ENCODE results near the gene NMUR1. TPM values are rescaled to one million over a fixed set of nuclear protein-coding genes. Genes with fewer than 3 reads are reported as not detected.

The NMUR1 gene
- total RNA-seq, 2 donors from 2014 or later = 0.07 to 0.29 TPM

- Histone ChIP-seq H3K36me3 (ENCODE audit: control insufficient read depth, insufficient read depth, low read length) (no peaks in the 10 kb centered on the region), H3K4me1 (ENCODE audit: control insufficient read depth, insufficient read depth, low read length) (no peaks in the 10 kb centered on the region), H3K27ac (ENCODE audit: low read depth, low read length) (no peak overlapping the region), H3K9ac (ENCODE audit: extremely low read depth, low read length, poor library complexity, severe bottlenecking) (no peak overlapping the region), H3K9me3 (ENCODE audit: control insufficient read depth, low read length) (peaks cover 16% of the 10 kb centered on the region), H3K4me3 (ENCODE audit: low read length) (no peak overlapping the region), H3K27me3 (ENCODE audit: control insufficient read depth, insufficient read depth, low read length, poor library complexity, severe bottlenecking) (peaks cover 13% of the 10 kb centered on the region)
- H3K4me1 Mint-ChIP-seq = no peaks in the 10 kb centered on the region
- 80 to 98% methylated on average over 7 to 8 of the region's 8 CpGs for WGBS, 2 experiments (ENCODE audit: insufficient coverage in 1 of 2, insufficient read length in 1 of 2)
- peaks cover 35% of the 10 kb centered on the region for H3K27me3 Mint-ChIP-seq (ENCODE audit: insufficient read depth)
- H3K9me3 Mint-ChIP-seq = peaks cover 24% of the 10 kb centered on the region
- H3K27ac Mint-ChIP-seq = no peak overlapping the region
- no peak for TF ChIP-seq CTCF (conservative IDR thresholded peaks at IDR 0.05)
- no peak for DNase-seq
- H3K4me3 Mint-ChIP-seq = no peak overlapping the region
- H3K36me3 Mint-ChIP-seq (ENCODE audit: low read depth) = no peaks in the 10 kb centered on the region
These were observed 24.1 kb upstream of the NMUR1 start for GRCh38 chr2:231554327-231554726.

GRCh38 chr2:231552752-231553151 is 22.5 kb upstream of the NMUR1 start:
- Histone ChIP-seq H3K27ac (ENCODE audit: low read depth, low read length) (no peak overlapping the region), H3K9ac (ENCODE audit: extremely low read depth, low read length, poor library complexity, severe bottlenecking) (no peak overlapping the region), H3K4me1 (ENCODE audit: control insufficient read depth, insufficient read depth, low read length) (no peaks in the 10 kb centered on the region), H3K27me3 (ENCODE audit: control insufficient read depth, insufficient read depth, low read length, poor library complexity, severe bottlenecking) (peaks cover 13% of the 10 kb centered on the region), H3K9me3 (ENCODE audit: control insufficient read depth, low read length) (peaks cover 16% of the 10 kb centered on the region), H3K36me3 (ENCODE audit: control insufficient read depth, insufficient read depth, low read length) (no peaks in the 10 kb centered on the region), H3K4me3 (ENCODE audit: low read length) (no peak overlapping the region)
- no peaks in the 10 kb centered on the region for H3K4me1 Mint-ChIP-seq
- TF ChIP-seq CTCF (conservative IDR thresholded peaks at IDR 0.05) = no peak
- H3K36me3 Mint-ChIP-seq (ENCODE audit: low read depth) = no peaks in the 10 kb centered on the region
- no peak overlapping the region for H3K4me3 Mint-ChIP-seq
- peaks cover 24% of the 10 kb centered on the region for H3K9me3 Mint-ChIP-seq
- H3K27me3 Mint-ChIP-seq (ENCODE audit: insufficient read depth) = peaks cover 31% of the 10 kb centered on the region
- no peak overlapping the region for H3K27ac Mint-ChIP-seq
- no peak for DNase-seq

GRCh38 chr2:231549446-231550239 is 19.4 kb upstream of the NMUR1 start:
- no peak overlapping the region for H3K27ac Mint-ChIP-seq
- no peak overlapping the region for H3K9ac ChIP-seq (ENCODE audit: extremely low read depth, low read length, poor library complexity, severe bottlenecking)
- no peaks in the 10 kb centered on the region for H3K36me3 ChIP-seq (ENCODE audit: control insufficient read depth, insufficient read depth, low read length)
- H3K4me3 Mint-ChIP-seq = no peak overlapping the region
- H3K36me3 Mint-ChIP-seq (ENCODE audit: low read depth) = no peaks in the 10 kb centered on the region
- no peak overlapping the region for H3K27ac ChIP-seq (ENCODE audit: low read depth, low read length)
- DNase-seq = no peak
- peaks cover 27% of the 10 kb centered on the region for H3K9me3 Mint-ChIP-seq
- peaks cover 5% of the 10 kb centered on the region for H3K27me3 Mint-ChIP-seq (ENCODE audit: insufficient read depth)
- TF ChIP-seq CTCF (conservative IDR thresholded peaks at IDR 0.05) = no peak
- WGBS, 2 experiments (ENCODE audit: insufficient coverage in 1 of 2, insufficient read length in 1 of 2) = 87 to 90% methylated on average over 6 to 13 of the region's 13 CpGs
- H3K4me3 ChIP-seq (ENCODE audit: low read length) = no peak overlapping the region
- no peaks in the 10 kb centered on the region for H3K27me3 ChIP-seq (ENCODE audit: control insufficient read depth, insufficient read depth, low read length, poor library complexity, severe bottlenecking)
- no peaks in the 10 kb centered on the region for H3K4me1 Mint-ChIP-seq
- H3K4me1 ChIP-seq (ENCODE audit: control insufficient read depth, insufficient read depth, low read length) = no peaks in the 10 kb centered on the region
- peaks cover 16% of the 10 kb centered on the region for H3K9me3 ChIP-seq (ENCODE audit: control insufficient read depth, low read length)

All from endodermal cell (in vitro differentiated cells).